Daoy (cell line): ENCODE measurements around the gene NRCAM. TPM values are rescaled to one million over a fixed set of nuclear protein-coding genes. Genes with fewer than 3 reads are reported as not detected.
A peak's percentile ranks its signal among the peaks of the same experiment; 100 is the strongest.
"Not testable (repeated sequence)": the region's sequence is repeated elsewhere in the genome, so short reads cannot be mapped to it uniquely, and the experiment has no call there.

Source experiments
- DNase-seq: peaks from one replicate; pipeline ENCODE4 v3.0.0-alpha.2; 2015; ENCODE audit warnings: low read depth
- total RNA-seq: library from RNA; depleted of rRNA; stranded (reverse); fragments of >200 nt; shearing (Covaris generic); gene quantifications from 2 replicates; pipeline ENCODE4 v1.2.3, GENCODE V29; 2014

The NRCAM gene
- total RNA-seq, 1 experiment from 2014 or later, result 0.11 TPM

DNA sequence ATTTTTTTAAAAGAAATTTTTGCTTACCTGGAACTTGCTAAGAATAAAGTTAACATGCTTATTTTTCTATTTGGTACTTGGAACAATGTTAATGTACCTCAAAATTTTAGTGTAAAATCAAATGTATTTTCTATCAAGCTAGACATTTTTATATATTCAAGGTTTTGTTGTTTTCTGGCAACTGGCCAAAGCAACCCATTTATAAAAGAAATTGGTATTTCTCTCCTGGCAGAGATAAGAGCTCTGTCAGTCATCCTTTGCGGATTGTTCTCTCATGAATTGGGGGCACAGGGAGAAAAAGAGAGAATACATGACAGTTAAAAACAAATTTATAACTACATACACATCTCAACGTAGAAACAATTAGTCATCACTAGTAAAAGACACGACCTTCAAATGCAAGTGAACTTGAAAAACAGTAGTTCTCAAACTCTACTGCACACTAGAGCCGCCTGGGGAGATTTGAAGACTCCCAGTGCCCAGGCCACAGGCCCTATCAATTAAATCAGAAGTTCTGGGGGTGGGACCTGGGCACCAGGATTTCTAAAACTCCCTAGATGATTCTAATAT lies 173.7 kb downstream of the NRCAM start:
- DNase-seq, result no peak

- DNase-seq, result no peak
Observed at GRCh38 chr7:108280136-108280535, 176.1 kb downstream of the NRCAM start.

DNA sequence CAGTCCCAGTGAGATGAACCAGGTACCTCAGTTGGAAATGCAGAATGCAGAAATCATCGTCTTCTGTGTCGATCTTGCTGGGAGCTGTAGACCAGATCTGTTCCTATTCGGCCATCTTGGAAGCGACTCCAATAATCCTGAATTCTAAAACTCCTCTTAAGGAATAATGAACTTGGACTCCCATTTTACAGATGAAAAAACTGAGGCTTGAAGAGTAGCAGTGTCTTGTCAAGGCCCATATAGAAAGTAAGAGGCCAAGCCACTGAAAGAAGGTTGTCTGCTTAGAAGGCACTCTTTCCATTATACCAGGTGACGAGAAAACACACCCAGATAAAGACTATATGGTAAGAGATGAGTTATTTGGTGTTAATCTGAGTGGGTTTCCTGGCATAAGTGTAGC lies 177.5 kb downstream of the NRCAM start:
- DNase-seq, result no peak

- DNase-seq, result no peak
Observed at GRCh38 chr7:108278281-108278680, 178.0 kb downstream of the NRCAM start.

GRCh38 chr7:108274447-108274846 lies 181.8 kb downstream of the NRCAM start:
- DNase-seq, result not testable (repeated sequence)

- DNase-seq, result not testable (repeated sequence)
Observed at GRCh38 chr7:108272891-108273290, 183.3 kb downstream of the NRCAM start.

- no peak for DNase-seq
Observed at GRCh38 chr7:108270385-108271015, 185.7 kb downstream of the NRCAM start.

DNA sequence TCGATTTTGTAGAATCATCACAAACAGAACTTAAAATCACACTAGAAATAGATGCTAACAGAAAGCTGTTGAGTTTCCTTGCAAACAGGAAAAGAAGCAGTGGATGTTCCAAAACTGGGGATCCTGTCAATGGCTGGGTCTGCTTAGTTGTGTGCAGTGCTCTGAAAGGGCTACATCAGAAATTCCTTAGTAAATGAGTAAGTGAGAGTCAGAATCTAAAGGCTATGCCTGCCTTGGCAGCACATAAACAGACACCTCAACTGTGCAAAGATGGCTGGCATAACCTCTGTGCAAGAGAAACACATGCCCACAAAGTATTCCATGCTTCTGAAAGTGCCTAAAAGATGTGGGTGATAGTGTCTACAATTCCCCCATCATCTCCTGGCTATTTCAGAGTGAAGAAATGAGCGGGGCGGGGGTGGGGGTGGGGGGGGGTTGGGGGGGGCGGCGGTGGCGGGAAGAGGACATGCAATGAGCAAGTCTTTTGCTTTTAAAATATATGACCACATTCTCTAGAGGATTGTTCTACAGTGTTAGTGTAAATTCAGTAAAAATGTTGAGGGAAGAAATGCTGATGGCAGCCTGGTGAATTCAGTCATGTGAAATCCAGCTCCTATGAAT lies 187.9 kb downstream of the NRCAM start:
- DNase-seq, result no peak

- no peak for DNase-seq
Observed at GRCh38 chr7:108267615-108268014, 188.6 kb downstream of the NRCAM start.

- no peak for DNase-seq
Observed at GRCh38 chr7:108266491-108266890, 189.7 kb downstream of the NRCAM start.

DNA sequence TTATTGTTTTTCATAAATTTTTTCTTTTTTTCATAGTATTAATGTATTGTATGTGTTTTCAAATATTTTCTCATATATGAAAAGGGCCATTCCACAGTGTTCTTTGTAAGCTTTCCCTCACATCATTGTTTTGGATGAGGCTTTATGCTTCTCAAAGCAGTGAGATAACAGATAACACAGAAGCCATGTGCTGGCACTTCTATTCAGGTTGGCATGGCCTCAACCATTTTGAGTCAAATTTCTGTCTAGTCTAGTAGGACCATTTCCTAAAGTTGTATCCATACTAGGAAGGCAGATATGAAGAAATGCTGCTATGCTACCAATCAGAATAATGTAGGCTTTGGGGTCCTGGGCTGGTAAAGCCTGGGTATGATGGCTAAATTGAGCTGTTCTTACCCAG lies 190.2 kb downstream of the NRCAM start:
- no peak for DNase-seq

- no peak for DNase-seq
Observed at GRCh38 chr7:108265007-108265406, 191.2 kb downstream of the NRCAM start.

DNA sequence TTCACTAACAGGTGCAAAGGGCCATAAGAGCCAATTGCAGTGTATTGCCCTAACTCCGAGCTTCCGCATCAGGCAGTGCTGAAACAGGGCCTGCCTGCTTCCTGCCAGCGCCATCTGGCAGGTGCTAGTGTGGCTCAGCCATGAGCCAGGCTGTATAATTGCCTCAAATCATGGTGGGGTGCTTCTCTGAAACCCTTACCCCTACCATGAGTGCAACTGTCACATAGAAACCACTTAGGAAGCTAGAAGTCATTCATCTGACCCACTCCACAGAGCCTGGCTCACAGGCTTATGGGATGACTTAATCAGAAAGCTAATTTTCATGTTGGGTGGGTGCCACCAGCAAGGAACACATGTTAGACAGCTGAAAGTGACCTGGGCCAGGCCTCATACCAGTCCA lies 192.8 kb downstream of the NRCAM start:
- DNase-seq, result no peak

DNA sequence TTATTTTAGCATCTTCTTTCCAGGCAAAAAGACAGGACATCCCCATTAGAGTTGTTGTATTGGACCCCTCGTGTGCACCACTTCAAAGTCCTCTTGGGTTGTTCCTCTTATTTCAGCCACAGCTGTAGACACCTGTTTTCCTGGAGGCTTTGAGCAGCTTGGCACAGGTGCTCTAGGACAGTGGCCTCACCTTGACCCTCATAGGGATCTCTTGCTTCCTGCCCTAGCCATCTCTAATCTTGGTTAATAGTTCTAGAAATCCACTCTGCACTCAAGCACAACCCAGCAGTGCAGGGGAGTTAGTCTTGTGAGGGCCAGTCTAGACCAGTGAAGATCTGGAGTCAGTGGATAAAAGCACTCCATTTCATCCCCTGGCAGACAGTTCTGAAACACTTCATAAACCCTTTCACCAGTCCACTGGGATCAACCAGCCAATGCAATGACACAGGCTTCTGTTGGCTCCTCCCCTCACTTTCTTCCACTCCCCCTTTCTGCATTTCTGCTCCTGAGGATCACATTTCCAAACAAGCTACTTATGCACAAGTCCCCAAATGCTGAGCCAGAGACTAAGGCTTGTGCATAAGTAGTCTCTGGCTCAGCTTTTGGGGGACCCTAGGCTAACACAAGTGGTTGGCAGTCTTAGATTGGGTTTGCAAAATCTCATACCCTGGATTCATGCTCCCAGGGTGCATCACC lies 194.5 kb downstream of the NRCAM start:
- DNase-seq, result no peak

GRCh38 chr7:108259447-108259846 lies 196.8 kb downstream of the NRCAM start:
- not testable (repeated sequence) for DNase-seq

- DNase-seq, result no peak
Observed at GRCh38 chr7:108257954-108258353, 198.3 kb downstream of the NRCAM start.

DNA sequence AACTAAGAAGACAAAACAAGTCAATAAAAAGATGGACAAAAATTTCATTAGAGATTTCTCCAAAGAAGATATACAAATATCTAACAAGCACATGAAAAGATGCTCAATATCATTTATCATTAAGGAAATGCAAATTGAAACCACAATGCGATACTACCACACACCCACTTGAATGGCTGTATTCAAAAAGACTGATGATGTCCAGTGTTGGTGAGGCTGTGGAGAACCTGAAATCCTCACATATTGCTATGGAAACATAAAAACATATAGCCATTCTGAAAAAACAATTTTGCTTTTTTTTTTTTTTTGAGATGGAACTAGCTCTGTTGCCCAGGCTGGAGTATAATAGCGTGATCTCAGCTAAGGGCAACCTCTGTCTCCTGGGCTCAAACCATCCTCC lies 202.0 kb downstream of the NRCAM start:
- DNase-seq, result no peak

DNA sequence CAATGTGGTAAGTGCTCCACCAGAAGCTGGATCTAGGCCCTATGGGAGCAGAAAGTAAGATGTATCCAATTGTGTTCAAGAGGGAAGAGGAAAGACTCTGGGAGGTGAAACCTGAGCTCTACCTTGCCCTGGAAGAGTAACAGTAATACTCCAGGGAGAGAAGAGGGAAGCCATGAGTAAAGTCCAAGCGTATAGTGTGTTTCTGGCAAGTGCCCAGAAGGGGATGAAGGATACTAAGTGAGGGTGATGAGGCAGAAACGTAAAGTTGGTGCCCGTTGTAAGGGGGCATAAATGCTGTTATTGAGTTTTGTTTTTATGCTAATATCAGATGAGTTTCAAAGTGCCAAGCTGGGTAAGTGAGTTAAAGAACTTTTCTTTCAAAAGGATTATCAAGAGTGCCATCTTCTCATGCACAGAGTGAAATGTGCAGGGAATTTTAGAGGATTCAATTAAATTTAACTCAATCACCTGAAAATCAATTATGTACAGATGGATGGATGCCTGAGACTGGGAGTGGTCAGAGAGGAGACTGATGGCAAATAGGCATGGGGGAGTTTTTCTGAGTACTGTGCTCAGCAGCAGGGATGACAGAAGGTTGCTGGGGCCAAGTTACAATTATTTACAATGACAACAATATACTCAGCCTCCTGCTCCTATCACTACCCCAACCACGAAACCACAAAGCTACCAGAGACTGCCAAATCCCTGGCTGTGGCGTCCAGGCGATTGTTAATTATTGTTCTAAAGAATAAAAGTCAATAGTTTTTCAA lies 202.8 kb downstream of the NRCAM start:
- peak; percentile 56 for DNase-seq

- DNase-seq, result no peak
Observed at GRCh38 chr7:108252177-108252576, 204.1 kb downstream of the NRCAM start.

DNA sequence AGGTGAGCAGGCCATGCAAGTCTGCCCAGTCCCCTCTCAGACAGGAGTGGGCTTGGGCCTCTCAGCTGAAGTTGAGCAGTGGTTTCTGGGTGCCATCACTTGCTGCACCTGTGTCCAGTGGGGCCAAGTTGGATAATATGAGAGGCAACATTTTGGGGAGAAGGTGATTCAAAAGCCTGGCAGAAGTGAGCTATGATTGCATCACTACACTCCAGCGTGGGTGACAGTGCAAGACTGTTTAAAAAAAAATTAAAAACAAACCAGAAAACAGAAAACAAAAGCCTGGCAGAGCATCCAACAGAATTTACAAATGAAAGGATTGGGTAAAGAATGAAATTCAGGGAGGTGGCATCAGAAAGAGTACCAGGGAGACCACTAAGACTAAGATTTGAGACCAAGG lies 204.5 kb downstream of the NRCAM start:
- no peak for DNase-seq

GRCh38 chr7:108249453-108249852 lies 206.8 kb downstream of the NRCAM start:
- no peak for DNase-seq

- DNase-seq, result no peak
Observed at GRCh38 chr7:108248821-108249220, 207.4 kb downstream of the NRCAM start.
